Measurements from ENCODE around the gene MAP6.

The MAP6 gene

GRCh38 chr11:75668451-75669297 is at the start of gene MAP6:
Gene MAP6, minus strand, starts transcription at chr11:75669038. Its CDS starts 669 bp downstream, at chr11:75668369.
- Mint-ChIP-seq H3K27me3 (ENCODE audit: low read depth) (peaks cover 80% of the 10 kb centered on the region), H3K27ac (peak within 1 kb of the TSS in 1 of 3 experiments; percentile 44), H3K36me3 (ENCODE audit: low read depth) (no peaks in the 10 kb centered on the region), H3K9me3 (peaks cover 4% of the 10 kb centered on the region), H3K4me3 (peak within 1 kb of the TSS; percentile 84 to 92 (median 90)), H3K4me1 (peaks cover 14% of the 10 kb centered on the region)
- TF ChIP-seq, protein P1, sequence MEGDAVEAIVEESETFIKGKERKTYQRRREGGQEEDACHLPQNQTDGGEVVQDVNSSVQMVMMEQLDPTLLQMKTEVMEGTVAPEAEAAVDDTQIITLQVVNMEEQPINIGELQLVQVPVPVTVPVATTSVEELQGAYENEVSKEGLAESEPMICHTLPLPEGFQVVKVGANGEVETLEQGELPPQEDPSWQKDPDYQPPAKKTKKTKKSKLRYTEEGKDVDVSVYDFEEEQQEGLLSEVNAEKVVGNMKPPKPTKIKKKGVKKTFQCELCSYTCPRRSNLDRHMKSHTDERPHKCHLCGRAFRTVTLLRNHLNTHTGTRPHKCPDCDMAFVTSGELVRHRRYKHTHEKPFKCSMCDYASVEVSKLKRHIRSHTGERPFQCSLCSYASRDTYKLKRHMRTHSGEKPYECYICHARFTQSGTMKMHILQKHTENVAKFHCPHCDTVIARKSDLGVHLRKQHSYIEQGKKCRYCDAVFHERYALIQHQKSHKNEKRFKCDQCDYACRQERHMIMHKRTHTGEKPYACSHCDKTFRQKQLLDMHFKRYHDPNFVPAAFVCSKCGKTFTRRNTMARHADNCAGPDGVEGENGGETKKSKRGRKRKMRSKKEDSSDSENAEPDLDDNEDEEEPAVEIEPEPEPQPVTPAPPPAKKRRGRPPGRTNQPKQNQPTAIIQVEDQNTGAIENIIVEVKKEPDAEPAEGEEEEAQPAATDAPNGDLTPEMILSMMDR (IDR thresholded peaks at IDR 0.05; ENCODE audit: unreplicated experiment in 3 of 3), result peak in 2 of 3 experiments; percentile 11 to 17

DNA sequence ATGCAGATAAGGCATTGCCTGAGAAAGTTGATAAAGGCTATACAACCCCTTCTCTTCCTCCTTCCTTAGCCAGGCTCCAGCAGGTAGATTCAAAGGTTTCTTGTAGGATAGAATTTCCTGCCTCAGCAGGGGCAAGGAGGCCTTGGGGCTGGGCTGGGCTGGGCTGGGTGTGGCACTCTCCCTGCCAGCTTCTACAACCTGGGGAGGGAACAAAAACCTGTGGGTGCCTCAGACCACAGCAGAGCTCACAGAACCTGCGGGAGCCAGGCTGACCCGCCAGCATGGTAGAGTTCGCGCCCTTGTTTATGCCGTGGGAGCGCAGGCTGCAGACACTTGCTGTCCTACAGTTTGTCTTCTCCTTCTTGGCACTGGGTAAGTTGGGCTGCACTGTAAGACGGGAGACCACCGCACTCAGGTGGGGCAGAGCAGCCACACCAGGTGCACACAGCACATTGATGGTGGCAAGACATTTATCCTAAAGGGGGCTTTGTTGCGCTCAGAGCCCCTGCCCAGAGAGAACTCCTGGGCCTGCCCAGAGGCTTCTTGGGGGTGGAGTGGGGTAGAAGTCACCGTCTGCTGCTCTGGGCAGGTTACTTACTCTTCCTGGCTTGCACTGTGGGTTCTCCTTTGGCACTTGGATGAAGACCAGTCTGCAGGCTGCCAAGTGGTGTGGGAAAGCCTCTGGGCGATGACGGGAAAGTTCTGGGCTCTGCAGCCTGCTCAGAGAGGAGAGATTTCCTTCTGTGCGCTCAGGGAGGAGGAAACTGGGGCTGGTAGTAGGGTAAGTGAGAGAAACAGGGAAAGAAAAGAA is 49.0 kb upstream of the MAP6 start, which contains the start of gene MOGAT2:
Gene MOGAT2, plus strand, starts transcription at position 231 of the 811 bp plus-strand sequence. Its CDS starts 51 bp downstream, at position 282.
- Mint-ChIP-seq H3K9me3 (no peaks in the 10 kb centered on the region), H3K4me1 (peaks cover 9% of the 10 kb centered on the region)

DNA sequence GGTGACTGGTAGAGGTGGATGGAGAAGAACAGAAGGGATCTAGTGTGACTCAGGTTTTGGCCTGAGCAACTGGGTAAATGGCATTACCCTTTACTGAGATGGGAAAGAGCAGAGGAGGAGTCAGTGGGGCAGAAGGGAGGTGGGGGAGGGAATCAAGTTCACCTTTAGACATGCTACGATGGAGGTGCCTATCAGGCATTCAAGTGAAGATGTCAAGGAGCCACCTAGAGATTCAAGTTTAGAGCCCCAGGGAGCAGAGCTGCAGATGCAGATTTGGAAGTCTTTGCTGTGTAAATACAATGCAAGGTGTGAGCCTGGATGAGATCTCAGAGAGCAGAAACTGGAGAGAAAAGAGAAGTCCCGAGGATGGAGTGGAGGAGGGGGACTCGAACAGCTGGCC is 47.8 kb upstream of the MAP6 start:
- Mint-ChIP-seq H3K36me3 (ENCODE audit: low read depth) (no peaks in the 10 kb centered on the region), H3K4me1 (peaks cover 9% of the 10 kb centered on the region), H3K9me3 (no peaks in the 10 kb centered on the region), H3K27me3 (ENCODE audit: low read depth) (peaks cover 4% of the 10 kb centered on the region), H3K27ac (no peak overlapping the region), H3K4me3 (no peak overlapping the region)
- TF ChIP-seq, protein P1 (IDR thresholded peaks at IDR 0.05; ENCODE audit: unreplicated experiment in 3 of 3), result no peak

More for the DNA sequence above, 49.0 kb upstream of the MAP6 start, which contains the start of gene MOGAT2:
- TF ChIP-seq, protein P1 (IDR thresholded peaks at IDR 0.05; ENCODE audit: unreplicated experiment in 3 of 3), result no peak
- H3K36me3 Mint-ChIP-seq (ENCODE audit: low read depth), result no peaks in the 10 kb centered on the region
- peaks cover 4% of the 10 kb centered on the region for H3K27me3 Mint-ChIP-seq (ENCODE audit: low read depth)
- H3K27ac Mint-ChIP-seq, result peak within 1 kb of the TSS in 1 of 3 experiments; percentile 0
- H3K4me3 Mint-ChIP-seq, result no peak within 1 kb of the TSS

- Mint-ChIP-seq H3K9me3 (no peaks in the 10 kb centered on the region), H3K36me3 (ENCODE audit: low read depth) (no peaks in the 10 kb centered on the region), H3K27me3 (ENCODE audit: low read depth) (peaks cover 4% of the 10 kb centered on the region), H3K4me1 (peaks cover 9% of the 10 kb centered on the region), H3K4me3 (no peak overlapping the region), H3K27ac (no peak overlapping the region)
- TF ChIP-seq, protein P1 (IDR thresholded peaks at IDR 0.05; ENCODE audit: unreplicated experiment in 3 of 3), result no peak
Observed at GRCh38 chr11:75715688-75716087, 46.9 kb upstream of the MAP6 start.

DNA sequence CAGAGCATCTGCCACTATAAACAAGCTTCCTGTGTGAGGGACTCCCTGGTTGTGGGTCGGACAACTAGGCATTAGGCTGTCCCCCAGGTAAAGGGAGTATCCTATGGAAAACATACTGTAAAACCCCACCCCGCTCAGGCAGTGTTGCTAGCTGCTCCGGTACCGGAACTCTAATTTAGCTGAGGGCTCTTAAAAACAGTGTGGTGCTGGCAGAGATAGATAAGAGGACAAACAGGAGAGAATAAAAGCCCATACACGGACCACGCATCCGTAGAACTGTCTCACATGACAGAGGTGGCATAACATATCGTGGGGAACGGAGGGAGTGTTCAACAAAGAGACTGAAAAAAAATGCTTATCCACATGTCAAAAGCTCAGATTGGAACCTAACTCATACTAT is 45.4 kb upstream of the MAP6 start:
- Mint-ChIP-seq H3K9me3 (no peaks in the 10 kb centered on the region), H3K27ac (no peak overlapping the region), H3K27me3 (ENCODE audit: low read depth) (peaks cover 4% of the 10 kb centered on the region), H3K4me1 (peaks cover 6% of the 10 kb centered on the region), H3K36me3 (ENCODE audit: low read depth) (no peaks in the 10 kb centered on the region), H3K4me3 (no peak overlapping the region)
- TF ChIP-seq, protein P1 (IDR thresholded peaks at IDR 0.05; ENCODE audit: unreplicated experiment in 3 of 3), result no peak
